GM12873 (cell line): ENCODE measurements around the gene DAND5.

ENCODE experiments used
- CTCF ChIP-seq: IDR thresholded peaks from 2 replicates; pipeline ENCODE4 v1.5.1; 2012; ENCODE audit warnings: low read depth, mild to moderate bottlenecking, moderate library complexity, low read length, control low read depth; ENCODE audit not compliant: insufficient read depth; ENCODE audit errors: missing control alignments

DAND5 gene

GRCh38 chr19:12946731-12947496 lies 22.5 kb upstream of the DAND5 start:
- no peak for TF ChIP-seq CTCF

- no peak for TF ChIP-seq CTCF
These were observed 21.4 kb upstream of the DAND5 start for GRCh38 chr19:12947702-12948611.

GRCh38 chr19:12948612-12949362 lies 20.6 kb upstream of the DAND5 start:
- TF ChIP-seq CTCF, result no peak

GRCh38 chr19:12949363-12950283 lies 19.8 kb upstream of the DAND5 start:
- no peak for TF ChIP-seq CTCF

GRCh38 chr19:12952488-12953137 lies 16.8 kb upstream of the DAND5 start:
- no peak for TF ChIP-seq CTCF

- TF ChIP-seq CTCF, result no peak
These were observed 16.1 kb upstream of the DAND5 start for GRCh38 chr19:12953138-12953798.
